GM21825 (cell line): ENCODE results near the gene GZF1.
"Not testable (repeated sequence)": the region's sequence is repeated elsewhere in the genome, so short reads cannot be mapped to it uniquely, and the experiment has no call there.

ENCODE experiments used
- ATAC-seq: cut with Tn5 transposase; IDR thresholded peaks from one replicate; pipeline ENCODE4 v1.9.1; 2021; ENCODE audit warnings: mild to moderate bottlenecking, moderate library complexity; ENCODE audit not compliant: unreplicated experiment

GZF1 gene

GRCh38 chr20:23344336-23344735 is 17.6 kb upstream of the GZF1 start:
- no peak for ATAC-seq

- no peak for ATAC-seq
Measured at GRCh38 chr20:23346002-23346401, 16.0 kb upstream of the GZF1 start.

GRCh38 chr20:23347791-23348190 is 14.2 kb upstream of the GZF1 start:
- ATAC-seq: no peak

- ATAC-seq: not testable (repeated sequence)
Measured at GRCh38 chr20:23348510-23348909, 13.5 kb upstream of the GZF1 start.

- peak; percentile 40 for ATAC-seq
Measured at GRCh38 chr20:23349338-23350195, 12.4 kb upstream of the GZF1 start.

GRCh38 chr20:23350196-23350903 is 11.6 kb upstream of the GZF1 start, which contains the start of gene NXT1:
TSS of gene NXT1 (plus strand) at chr20:23350791. CDS start at chr20:23354042, 3,251 bp downstream.
- ATAC-seq: peak; percentile 80

- peak; percentile 16 for ATAC-seq
Measured at GRCh38 chr20:23350904-23351838, 10.8 kb upstream of the GZF1 start.

- ATAC-seq: no peak
Measured at GRCh38 chr20:23356203-23356602, 5.8 kb upstream of the GZF1 start.

- peak; percentile 69 for ATAC-seq
Measured at GRCh38 chr20:23357767-23358562, 4.0 kb upstream of the GZF1 start.

- no peak for ATAC-seq
Measured at GRCh38 chr20:23358563-23358906, 3.4 kb upstream of the GZF1 start.

- ATAC-seq: no peak
Measured at GRCh38 chr20:23358923-23359593, 2.9 kb upstream of the GZF1 start.

GRCh38 chr20:23360531-23360930 is 1.5 kb upstream of the GZF1 start:
- no peak for ATAC-seq

- ATAC-seq: no peak
Measured at GRCh38 chr20:23361119-23361475, 885 bp upstream of the GZF1 start.

GRCh38 chr20:23362392-23363256 is 642 bp downstream of the GZF1 start:
- peak; percentile 5 for ATAC-seq

- no peak for ATAC-seq
Measured at GRCh38 chr20:23363257-23363649, 1.3 kb downstream of the GZF1 start.

- ATAC-seq: no peak
Measured at GRCh38 chr20:23365390-23366165, 3.6 kb downstream of the GZF1 start.

- no peak for ATAC-seq
Measured at GRCh38 chr20:23366384-23366783, 4.4 kb downstream of the GZF1 start.

GRCh38 chr20:23367770-23368169 is 5.8 kb downstream of the GZF1 start:
- no peak for ATAC-seq
